Measurements from ENCODE around the gene ATP10D. TPM values are rescaled to one million over a fixed set of nuclear protein-coding genes. Genes with fewer than 3 reads are reported as not detected.

The ATP10D gene
- total RNA-seq, 6 experiments from 2014 or later: 50.6 to 73.8 (median 55.4) TPM

DNA sequence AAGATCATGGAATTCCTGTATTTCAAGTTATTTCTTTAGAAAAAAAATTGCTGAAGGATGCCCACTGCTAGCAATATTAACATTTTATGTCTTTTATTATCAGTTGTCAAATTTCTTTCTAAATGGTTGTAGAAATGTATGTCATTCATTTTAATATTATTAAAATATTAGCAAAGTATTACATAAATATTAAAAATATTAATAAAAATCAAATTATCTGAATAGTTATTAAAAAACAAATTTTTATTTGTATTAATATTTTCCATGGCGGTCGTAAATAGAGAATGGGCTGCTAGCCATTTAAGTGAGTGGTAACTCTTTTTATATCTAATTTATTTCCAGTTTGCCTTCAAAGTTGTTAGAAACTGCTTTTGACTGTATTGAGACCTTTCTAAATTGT is 72.2 kb downstream of the ATP10D start:
- no peaks in the 10 kb centered on the region for H3K9me3 Mint-ChIP-seq

DNA sequence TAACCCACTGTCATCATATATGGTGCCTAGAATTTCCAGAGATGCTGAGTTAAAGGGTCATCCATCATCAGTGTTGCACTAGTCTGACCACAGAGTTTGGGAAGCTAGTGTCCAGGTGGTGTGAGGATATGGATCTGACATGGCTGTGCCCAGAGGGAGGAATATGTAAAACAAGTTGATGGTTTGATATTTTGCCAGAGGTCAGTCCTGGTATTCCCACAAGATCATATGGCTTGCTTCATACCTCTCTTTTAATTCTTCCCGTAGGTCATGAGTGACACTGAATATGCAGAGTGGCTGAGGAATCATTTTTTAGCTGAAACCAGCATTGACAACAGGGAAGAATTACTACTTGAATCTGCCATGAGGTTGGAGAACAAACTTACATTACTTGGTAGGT is 75.6 kb downstream of the ATP10D start:
- Mint-ChIP-seq H3K4me3 (no peak overlapping the region), H3K27me3 (ENCODE audit: insufficient read depth) (no peaks in the 10 kb centered on the region), H3K4me1 (ENCODE audit: low read depth) (peaks cover 42% of the 10 kb centered on the region), H3K9me3 (no peaks in the 10 kb centered on the region), H3K27ac (no peak overlapping the region), H3K36me3 (ENCODE audit: low read depth) (peaks cover 27% of the 10 kb centered on the region)
- no peak for DNase-seq
- TF ChIP-seq, protein P1, sequence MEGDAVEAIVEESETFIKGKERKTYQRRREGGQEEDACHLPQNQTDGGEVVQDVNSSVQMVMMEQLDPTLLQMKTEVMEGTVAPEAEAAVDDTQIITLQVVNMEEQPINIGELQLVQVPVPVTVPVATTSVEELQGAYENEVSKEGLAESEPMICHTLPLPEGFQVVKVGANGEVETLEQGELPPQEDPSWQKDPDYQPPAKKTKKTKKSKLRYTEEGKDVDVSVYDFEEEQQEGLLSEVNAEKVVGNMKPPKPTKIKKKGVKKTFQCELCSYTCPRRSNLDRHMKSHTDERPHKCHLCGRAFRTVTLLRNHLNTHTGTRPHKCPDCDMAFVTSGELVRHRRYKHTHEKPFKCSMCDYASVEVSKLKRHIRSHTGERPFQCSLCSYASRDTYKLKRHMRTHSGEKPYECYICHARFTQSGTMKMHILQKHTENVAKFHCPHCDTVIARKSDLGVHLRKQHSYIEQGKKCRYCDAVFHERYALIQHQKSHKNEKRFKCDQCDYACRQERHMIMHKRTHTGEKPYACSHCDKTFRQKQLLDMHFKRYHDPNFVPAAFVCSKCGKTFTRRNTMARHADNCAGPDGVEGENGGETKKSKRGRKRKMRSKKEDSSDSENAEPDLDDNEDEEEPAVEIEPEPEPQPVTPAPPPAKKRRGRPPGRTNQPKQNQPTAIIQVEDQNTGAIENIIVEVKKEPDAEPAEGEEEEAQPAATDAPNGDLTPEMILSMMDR (IDR thresholded peaks at IDR 0.05): no peak

More for the DNA sequence above, 72.2 kb downstream of the ATP10D start:
- DNase-seq: no peak
- Mint-ChIP-seq H3K4me3 (no peak overlapping the region), H3K27me3 (ENCODE audit: insufficient read depth) (no peaks in the 10 kb centered on the region), H3K27ac (no peak overlapping the region), H3K36me3 (ENCODE audit: low read depth) (peaks cover 38% of the 10 kb centered on the region), H3K4me1 (ENCODE audit: low read depth) (peaks cover 25% of the 10 kb centered on the region)
- TF ChIP-seq, protein P1 (IDR thresholded peaks at IDR 0.05): no peak

DNA sequence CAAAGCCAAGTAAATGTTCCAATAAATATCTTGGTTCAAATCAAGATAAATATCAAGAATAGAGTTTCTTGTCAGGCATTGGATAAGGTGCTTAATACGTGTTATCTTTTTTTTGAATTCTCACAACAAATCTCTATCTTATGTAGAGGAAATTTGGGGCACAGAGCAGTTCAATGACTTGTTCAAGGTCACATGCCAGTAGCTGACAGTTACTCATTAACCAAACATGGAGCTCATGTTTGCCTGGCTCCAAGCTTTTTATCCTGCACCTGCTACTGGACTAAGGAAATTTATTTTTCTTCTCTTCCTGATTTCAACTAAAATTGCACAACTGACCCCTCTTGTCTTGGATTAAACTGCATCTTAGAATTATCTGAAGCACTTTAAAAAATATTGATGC is 76.3 kb downstream of the ATP10D start:
- Mint-ChIP-seq H3K4me1 (ENCODE audit: low read depth) (peaks cover 48% of the 10 kb centered on the region), H3K9me3 (no peaks in the 10 kb centered on the region), H3K27ac (no peak overlapping the region), H3K4me3 (no peak overlapping the region), H3K36me3 (ENCODE audit: low read depth) (peaks cover 27% of the 10 kb centered on the region), H3K27me3 (ENCODE audit: insufficient read depth) (no peaks in the 10 kb centered on the region)
- TF ChIP-seq, protein P1 (IDR thresholded peaks at IDR 0.05): no peak
- DNase-seq: no peak

DNA sequence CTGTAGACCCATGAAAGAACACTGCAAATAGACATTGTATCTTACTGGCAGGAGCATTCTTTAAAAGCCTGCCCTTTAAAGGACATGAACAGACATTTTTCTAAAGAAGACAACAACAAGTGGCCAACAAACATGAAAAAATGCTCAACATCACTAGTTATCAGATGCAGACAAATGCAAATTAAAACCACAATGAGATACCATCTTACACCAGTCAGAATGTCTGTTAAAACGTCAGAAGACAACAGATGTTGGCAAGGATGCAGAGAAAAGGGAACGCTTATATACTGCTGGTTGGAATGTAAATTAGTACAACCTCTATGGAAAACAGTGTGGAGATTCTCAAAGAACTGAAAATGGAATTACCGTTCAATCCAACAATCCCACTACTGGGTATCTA is 77.2 kb downstream of the ATP10D start:
- Mint-ChIP-seq H3K36me3 (ENCODE audit: low read depth) (peaks cover 32% of the 10 kb centered on the region), H3K4me3 (no peak overlapping the region), H3K27me3 (ENCODE audit: insufficient read depth) (no peaks in the 10 kb centered on the region), H3K27ac (no peak overlapping the region; the same call in 1 of the 2 replicates), H3K4me1 (ENCODE audit: low read depth) (peaks cover 55% of the 10 kb centered on the region), H3K9me3 (no peaks in the 10 kb centered on the region)
- TF ChIP-seq, protein P1 (IDR thresholded peaks at IDR 0.05): no peak
- peak; percentile 49 for DNase-seq

DNA sequence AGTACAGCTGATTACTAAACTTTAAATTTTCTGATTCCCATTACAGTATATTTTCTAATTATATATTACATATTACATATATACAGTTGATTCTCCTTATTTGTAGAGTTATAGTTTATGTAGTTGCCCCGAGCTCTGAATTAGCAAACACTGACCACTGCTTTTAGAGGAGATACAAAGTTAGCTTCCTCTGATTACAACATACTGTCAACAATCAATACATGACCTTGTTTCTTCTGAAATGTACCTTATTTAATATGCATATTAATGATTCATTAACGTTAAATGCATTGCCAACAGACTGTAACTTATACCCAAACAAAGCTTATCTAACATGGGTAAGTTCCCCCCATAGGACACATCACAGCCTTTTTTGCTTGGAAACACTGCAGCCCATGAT is 81.5 kb downstream of the ATP10D start:
- Mint-ChIP-seq H3K36me3 (ENCODE audit: low read depth) (peaks cover 34% of the 10 kb centered on the region), H3K27me3 (ENCODE audit: insufficient read depth) (no peaks in the 10 kb centered on the region; the same call in 1 of the 2 replicates), H3K27ac (no peak overlapping the region; the same call in 1 of the 2 replicates), H3K4me1 (ENCODE audit: low read depth) (peaks cover 57% of the 10 kb centered on the region), H3K4me3 (no peak overlapping the region), H3K9me3 (no peaks in the 10 kb centered on the region)
- TF ChIP-seq, protein P1 (IDR thresholded peaks at IDR 0.05): no peak
- no peak for DNase-seq

DNA sequence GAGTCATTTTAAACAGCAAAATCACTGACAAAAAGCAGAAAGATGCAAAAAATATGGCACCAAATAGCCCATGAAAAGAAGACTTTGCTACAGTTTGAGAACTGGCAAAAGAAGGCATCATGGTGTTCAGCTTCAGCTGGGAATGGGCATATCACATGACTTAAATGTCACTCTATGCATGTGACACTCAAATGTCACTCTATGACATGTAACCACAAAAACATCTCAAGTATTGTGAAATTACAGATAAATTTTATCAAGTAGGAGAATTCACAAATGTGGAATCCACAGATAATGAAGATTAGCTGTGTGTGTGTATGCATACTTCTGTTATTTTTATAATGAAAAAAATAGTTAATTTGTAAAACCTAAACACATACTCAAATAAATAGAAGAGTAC is 81.9 kb downstream of the ATP10D start:
- DNase-seq: no peak

More for the DNA sequence above, 81.9 kb downstream of the ATP10D start:
- Mint-ChIP-seq H3K27me3 (ENCODE audit: insufficient read depth) (no peaks in the 10 kb centered on the region; the same call in 1 of the 2 replicates), H3K27ac (no peak overlapping the region), H3K9me3 (no peaks in the 10 kb centered on the region), H3K4me1 (ENCODE audit: low read depth) (peaks cover 53% of the 10 kb centered on the region), H3K4me3 (no peak overlapping the region), H3K36me3 (ENCODE audit: low read depth) (peaks cover 35% of the 10 kb centered on the region)
- TF ChIP-seq, protein P1 (IDR thresholded peaks at IDR 0.05): no peak

Measured in HFFc6 (cell line).